ENCODE measurements around the gene SELP.

Gene SELP

GRCh38 chr1:169572187-169572586 is 57.7 kb downstream of the SELP start:
- TF ChIP-seq CTCF (IDR thresholded peaks at IDR 0.05), result no peak
- no peak for TF ChIP-seq ZFX (IDR thresholded peaks at IDR 0.05; ENCODE audit: borderline replicate concordance)
- H3K27ac ChIP-seq, result peak overlapping the region; percentile 74

GRCh38 chr1:169571450-169571849 is 58.5 kb downstream of the SELP start:
- TF ChIP-seq CTCF (IDR thresholded peaks at IDR 0.05), result no peak
- TF ChIP-seq ZFX (IDR thresholded peaks at IDR 0.05; ENCODE audit: borderline replicate concordance), result no peak
- peak overlapping the region; percentile 74 for H3K27ac ChIP-seq

- TF ChIP-seq CTCF (IDR thresholded peaks at IDR 0.05), result no peak
- TF ChIP-seq ZFX (IDR thresholded peaks at IDR 0.05; ENCODE audit: borderline replicate concordance), result no peak
- H3K27ac ChIP-seq, result peak overlapping the region; percentile 74
Measured at GRCh38 chr1:169570172-169570574, 59.8 kb downstream of the SELP start.

- TF ChIP-seq ZFX (IDR thresholded peaks at IDR 0.05; ENCODE audit: borderline replicate concordance) (no peak), CTCF (IDR thresholded peaks at IDR 0.05) (no peak)
- peak overlapping the region; percentile 74 for H3K27ac ChIP-seq
Measured at GRCh38 chr1:169568497-169568896, 61.4 kb downstream of the SELP start.

GRCh38 chr1:169565335-169566271 is 64.3 kb downstream of the SELP start:
- TF ChIP-seq ZFX (IDR thresholded peaks at IDR 0.05; ENCODE audit: borderline replicate concordance) (no peak), CTCF (IDR thresholded peaks at IDR 0.05) (no peak)
- H3K27ac ChIP-seq, result no peak overlapping the region

GRCh38 chr1:169563650-169564049 is 66.3 kb downstream of the SELP start:
- TF ChIP-seq CTCF (IDR thresholded peaks at IDR 0.05) (no peak), ZFX (IDR thresholded peaks at IDR 0.05; ENCODE audit: borderline replicate concordance) (no peak)

GRCh38 chr1:169563019-169563615 is 66.8 kb downstream of the SELP start:
- H3K27ac ChIP-seq, result no peak overlapping the region
- TF ChIP-seq ZFX (IDR thresholded peaks at IDR 0.05; ENCODE audit: borderline replicate concordance) (no peak), CTCF (IDR thresholded peaks at IDR 0.05) (no peak)

More at GRCh38 chr1:169563650-169564049, 66.3 kb downstream of the SELP start:
- H3K27ac ChIP-seq, result no peak overlapping the region
